SK-N-SH treated with all-trans-retinoic acid at 6 μM for 48 hours (cell line): ENCODE data around the gene MAN1A1.

ENCODE experiments used
- ATAC-seq: fragments of 200-7000 bp; cut with Tn5 transposase; 3 replicates; pipeline ENCODE4 v1.9.1; 2020; ENCODE audit warnings: mild to moderate bottlenecking, moderate library complexity
- ARNTL ChIP-seq: fragments of 450-650 bp; formaldehyde crosslinking; IDR thresholded peaks from 2 replicates; pipeline ENCODE4 v1.5.0; 2020; ENCODE audit warnings: low read depth, mild to moderate bottlenecking, moderate library complexity, borderline replicate concordance
- BACH2 ChIP-seq: fragments of 250-450 bp; sonication (Bioruptor Pico); IDR thresholded peaks from 2 replicates; pipeline ENCODE4 v1.9.0; 2021; ENCODE audit warnings: mild to moderate bottlenecking, borderline replicate concordance
- CREB5 ChIP-seq: fragments of 250-450 bp; sonication (Bioruptor Pico); IDR thresholded peaks from 2 replicates; pipeline ENCODE4 v1.5.1; 2020; ENCODE audit warnings: low read depth, mild to moderate bottlenecking, moderate library complexity
- CSDC2 ChIP-seq: fragments of 250-450 bp; sonication (Bioruptor Pico); IDR thresholded peaks from 2 replicates; pipeline ENCODE4 v1.5.0; 2020; ENCODE audit warnings: mild to moderate bottlenecking, moderate library complexity
- ESRRG ChIP-seq: fragments of 250-450 bp; sonication (Bioruptor Pico); IDR thresholded peaks from 2 replicates; pipeline ENCODE4 v1.6.1; 2021; ENCODE audit warnings: mild to moderate bottlenecking
- GLIS3 ChIP-seq: fragments of 250-450 bp; sonication (Bioruptor Pico); IDR thresholded peaks from 2 replicates; pipeline ENCODE4 v1.5.0; 2020; ENCODE audit warnings: mild to moderate bottlenecking, moderate library complexity
- ISL1 ChIP-seq: fragments of 250-450 bp; sonication (Bioruptor Pico); IDR thresholded peaks from 2 replicates; pipeline ENCODE4 v2.1.2; 2022; ENCODE audit warnings: mild to moderate bottlenecking, moderate library complexity
- OSR1 ChIP-seq: fragments of 250-450 bp; sonication (Bioruptor Pico); IDR thresholded peaks from 2 replicates; pipeline ENCODE4 v1.8.0; 2022; ENCODE audit warnings: moderate library complexity, mild to moderate bottlenecking, inconsistent platforms
- PATZ1 ChIP-seq: fragments of 250-450 bp; sonication (Bioruptor Pico); IDR thresholded peaks from 2 replicates; pipeline ENCODE4 v1.8.0; 2020; ENCODE audit warnings: mild to moderate bottlenecking, moderate library complexity, borderline replicate concordance
- POU6F1 ChIP-seq: fragments of 250-450 bp; sonication (Bioruptor Pico); IDR thresholded peaks from 2 replicates; pipeline ENCODE4 v1.8.0; 2021; ENCODE audit warnings: low read depth, mild to moderate bottlenecking, moderate library complexity, borderline replicate concordance
- PPARA ChIP-seq: fragments of 250-450 bp; sonication (Bioruptor Pico); IDR thresholded peaks from 2 replicates; pipeline ENCODE4 v1.5.0; 2020; ENCODE audit warnings: mild to moderate bottlenecking, borderline replicate concordance
- RARB ChIP-seq: fragments of 250-450 bp; sonication (Bioruptor Pico); IDR thresholded peaks from 2 replicates; pipeline ENCODE4 v1.8.0; 2021; ENCODE audit warnings: mild to moderate bottlenecking, moderate library complexity
- SNAI2 ChIP-seq: fragments of 250-450 bp; sonication (Bioruptor Pico); IDR thresholded peaks from 2 replicates; pipeline ENCODE4 v1.5.0; 2020; ENCODE audit warnings: mild to moderate bottlenecking, moderate library complexity
- TCF4 ChIP-seq: fragments of 250-450 bp; sonication (Bioruptor Pico); IDR thresholded peaks from 2 replicates; pipeline ENCODE4 v1.8.0; 2021; ENCODE audit warnings: mild to moderate bottlenecking, moderate library complexity, borderline replicate concordance
- TOX ChIP-seq: fragments of 250-450 bp; sonication (Bioruptor Pico); IDR thresholded peaks from 2 replicates; pipeline ENCODE4 v1.8.0; 2021; ENCODE audit warnings: mild to moderate bottlenecking, moderate library complexity, borderline replicate concordance
- TSHZ2 ChIP-seq: fragments of 250-450 bp; sonication (Bioruptor Pico); IDR thresholded peaks from 2 replicates; pipeline ENCODE4 v1.5.0; 2020; ENCODE audit warnings: mild to moderate bottlenecking, moderate library complexity
- ZC3H10 ChIP-seq: fragments of 250-450 bp; sonication (Bioruptor Pico); IDR thresholded peaks from 2 replicates; pipeline ENCODE4 v1.5.1; 2021; ENCODE audit warnings: mild to moderate bottlenecking, moderate library complexity
- ZFP3 ChIP-seq: fragments of 250-450 bp; sonication (Bioruptor Pico); IDR thresholded peaks from 2 replicates; pipeline ENCODE4 v1.5.0; 2020; ENCODE audit warnings: mild to moderate bottlenecking, moderate library complexity
- ZFP30 ChIP-seq: fragments of 450-650 bp; formaldehyde crosslinking; IDR thresholded peaks from 2 replicates; pipeline ENCODE4 v1.5.0; 2022; ENCODE audit warnings: mild to moderate bottlenecking, moderate library complexity
- ZNF565 ChIP-seq: fragments of 450-650 bp; formaldehyde crosslinking; conservative IDR thresholded peaks from 2 replicates; pipeline ENCODE4 v1.5.0; 2020; ENCODE audit warnings: low read depth, mild to moderate bottlenecking, moderate library complexity
- ZNF70 ChIP-seq: fragments of 450-650 bp; formaldehyde crosslinking; IDR thresholded peaks from 2 replicates; pipeline ENCODE4 v1.5.0; 2020; ENCODE audit warnings: mild to moderate bottlenecking, moderate library complexity

MAN1A1 gene

GRCh38 chr6:119317007-119317406 lies 32.6 kb downstream of the MAN1A1 start:
- TF ChIP-seq TOX (CRISPR knock-in tag) (no peak), ESRRG (CRISPR knock-in tag) (no peak), PATZ1 (CRISPR knock-in tag) (no peak), ZNF565 (no peak), ZC3H10 (CRISPR knock-in tag) (no peak), ARNTL (no peak), BACH2 (CRISPR knock-in tag) (no peak), ZFP30 (CRISPR knock-in tag) (no peak)
- no peak for ATAC-seq

- no peak for ATAC-seq
These were observed 34.7 kb downstream of the MAN1A1 start for GRCh38 chr6:119314885-119315272.

GRCh38 chr6:119313937-119314884 lies 35.4 kb downstream of the MAN1A1 start:
- peak; percentile 15 for ATAC-seq
- TF ChIP-seq BACH2 (CRISPR knock-in tag) (no peak), ZFP30 (CRISPR knock-in tag) (no peak)

More at GRCh38 chr6:119314885-119315272, 34.7 kb downstream of the MAN1A1 start:
- TF ChIP-seq ZNF565: no peak
- TF ChIP-seq PATZ1 (CRISPR knock-in tag): no peak
- no peak for TF ChIP-seq ZFP3
- TF ChIP-seq CREB5 (CRISPR knock-in tag): no peak

GRCh38 chr6:119312875-119313338 lies 36.7 kb downstream of the MAN1A1 start:
- no peak for ATAC-seq
- TF ChIP-seq GLIS3 (CRISPR knock-in tag): no peak
- no peak for TF ChIP-seq CREB5 (CRISPR knock-in tag)
- TF ChIP-seq POU6F1: no peak
- TF ChIP-seq ISL1 (CRISPR knock-in tag): no peak
- TF ChIP-seq TCF4 (CRISPR knock-in tag): no peak
- no peak for TF ChIP-seq CSDC2
- TF ChIP-seq ESRRG (CRISPR knock-in tag): no peak
- TF ChIP-seq ZNF70 (CRISPR knock-in tag): no peak
- no peak for TF ChIP-seq RARB (CRISPR knock-in tag)
- no peak for TF ChIP-seq ZFP30 (CRISPR knock-in tag)

GRCh38 chr6:119312441-119312840 lies 37.1 kb downstream of the MAN1A1 start:
- no peak for ATAC-seq
- TF ChIP-seq SNAI2 (CRISPR knock-in tag) (no peak), TSHZ2 (CRISPR knock-in tag) (no peak), POU6F1 (no peak), CSDC2 (no peak), ZFP3 (no peak), ZC3H10 (CRISPR knock-in tag) (no peak), TCF4 (CRISPR knock-in tag) (no peak), PPARA (CRISPR knock-in tag) (no peak), OSR1 (CRISPR knock-in tag) (no peak)
